ENCODE data around the gene SLCO2A1.
A peak's percentile ranks its signal among the peaks of the same experiment; 100 is the strongest.

Gene SLCO2A1

GRCh38 chr3:134033315-134033996 lies 3.7 kb upstream of the SLCO2A1 start:
- no peak for DNase-seq

GRCh38 chr3:134031348-134031915 lies 1.7 kb upstream of the SLCO2A1 start:
- DNase-seq = no peak

- DNase-seq = peak; percentile 46
Measured at GRCh38 chr3:134030379-134031347, 938 bp upstream of the SLCO2A1 start.

GRCh38 chr3:134029256-134029733 lies 430 bp downstream of the SLCO2A1 start:
- DNase-seq = peak; percentile 49

GRCh38 chr3:134028486-134029255 lies 1.1 kb downstream of the SLCO2A1 start:
- no peak for DNase-seq

- no peak for DNase-seq
Measured at GRCh38 chr3:134027631-134028030, 2.1 kb downstream of the SLCO2A1 start.

- DNase-seq = no peak
Measured at GRCh38 chr3:134020135-134020680, 9.5 kb downstream of the SLCO2A1 start.

- no peak for DNase-seq
Measured at GRCh38 chr3:134018850-134019249, 10.9 kb downstream of the SLCO2A1 start.

GRCh38 chr3:134018406-134018805 lies 11.3 kb downstream of the SLCO2A1 start:
- no peak for DNase-seq

GRCh38 chr3:134017490-134017889 lies 12.2 kb downstream of the SLCO2A1 start:
- no peak for DNase-seq

- no peak for DNase-seq
Measured at GRCh38 chr3:134014270-134014669, 15.5 kb downstream of the SLCO2A1 start.

GRCh38 chr3:134013280-134013679 lies 16.4 kb downstream of the SLCO2A1 start:
- no peak for DNase-seq

GRCh38 chr3:134009345-134010000 lies 20.3 kb downstream of the SLCO2A1 start:
- DNase-seq = no peak

- no peak for DNase-seq
Measured at GRCh38 chr3:134008630-134009156, 21.0 kb downstream of the SLCO2A1 start.

- no peak for DNase-seq
Measured at GRCh38 chr3:134007819-134008218, 21.9 kb downstream of the SLCO2A1 start.

GRCh38 chr3:134004841-134005240 lies 24.9 kb downstream of the SLCO2A1 start:
- no peak for DNase-seq

- no peak for DNase-seq
Measured at GRCh38 chr3:134003066-134003465, 26.7 kb downstream of the SLCO2A1 start.

GRCh38 chr3:134002306-134002705 lies 27.4 kb downstream of the SLCO2A1 start:
- no peak for DNase-seq

- DNase-seq = no peak
Measured at GRCh38 chr3:134001251-134001650, 28.5 kb downstream of the SLCO2A1 start.

- DNase-seq = no peak
Measured at GRCh38 chr3:133999891-134000685, 29.6 kb downstream of the SLCO2A1 start.
